GM23338 (cell line): ENCODE measurements around the gene IHH.

Source experiments
- CREB1 ChIP-seq: fragments of 250-450 bp; sonication (Bioruptor Pico); IDR thresholded peaks from 2 replicates; pipeline ENCODE4 v1.5.0; 2020; ENCODE audit warnings: low read depth, mild to moderate bottlenecking, moderate library complexity
- CTCF ChIP-seq, 2 experiments: fragments of 200-600 bp in 1 of 2; sonication (generic) in 1 of 2; conservative IDR thresholded peaks; 2 replicates each; pipeline versions ENCODE4 v1.5.1 to v1.6.1; 2016 to 2017; ENCODE audit warnings: antibody characterized with exemption in 2 of 2, low read depth in 2 of 2, mild to moderate bottlenecking in 2 of 2, moderate library complexity in 1 of 2
- EZH2phosphoT487 ChIP-seq: fragments of 200-600 bp; sonication (generic); IDR thresholded peaks from one replicate; pipeline ENCODE4 v1.8.1; 2018; ENCODE audit warnings: antibody characterized with exemption; ENCODE audit not compliant: unreplicated experiment
- JUNB ChIP-seq: IDR thresholded peaks from one replicate; pipeline ENCODE4 v1.6.1; 2016; ENCODE audit warnings: antibody characterized with exemption; ENCODE audit not compliant: unreplicated experiment
- REST ChIP-seq: IDR thresholded peaks from one replicate; pipeline ENCODE4 v1.6.1; 2018; ENCODE audit warnings: antibody characterized with exemption; ENCODE audit not compliant: unreplicated experiment

- TF ChIP-seq CREB1 (CRISPR knock-in tag) (no peak), CTCF (conservative IDR thresholded peaks at IDR 0.05; ENCODE audit: low read depth in 2 of 2) (no peak), JUNB (no peak), EZH2phosphoT487 (no peak), REST (no peak)
Observed at GRCh38 chr2:219079417-219079816, 18.7 kb upstream of the IHH start.
